Limb (tissue), 2 donors: ENCODE measurements around the gene PCDHGC3.

Experiments used
- DNase-seq, 2 donors: peaks; one replicate each; pipeline ENCODE4 v3.0.0-alpha.2; 2016; ENCODE audit errors: extremely low spot score in 2 of 2

PCDHGC3 gene

DNA sequence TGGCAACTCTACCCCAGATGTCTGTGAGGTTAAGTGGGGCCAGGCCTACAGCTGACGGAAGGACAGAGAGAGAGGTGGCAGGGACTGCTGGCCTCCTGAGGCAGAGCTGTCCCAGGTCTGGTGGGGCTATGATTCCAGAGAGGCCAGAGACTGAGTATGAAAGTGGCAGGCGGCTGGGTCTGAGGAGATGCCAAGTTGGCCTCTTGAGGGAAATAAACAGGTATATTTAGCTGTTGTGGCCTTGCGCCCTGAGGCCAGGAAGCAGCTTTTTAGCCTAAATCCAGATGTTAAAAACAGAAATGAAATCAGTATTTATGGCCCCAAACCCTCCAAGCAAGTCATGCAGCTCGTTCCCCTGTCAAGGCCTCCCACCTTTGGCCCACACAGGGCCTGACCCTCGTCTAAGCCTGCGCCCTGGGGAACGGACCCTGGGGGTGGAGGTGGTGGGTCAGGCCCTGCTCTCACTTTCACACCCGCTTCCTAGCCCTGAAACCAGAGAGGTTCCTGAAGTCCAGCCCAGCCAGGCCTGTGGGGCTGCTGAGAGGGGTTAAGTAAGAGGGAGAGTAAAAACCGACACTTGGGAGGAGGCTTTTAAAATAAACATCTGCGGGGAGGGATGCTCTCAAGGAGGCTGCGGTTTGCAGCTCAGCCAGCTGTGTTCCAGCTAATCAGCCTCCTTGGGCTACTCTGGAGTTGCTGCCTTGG is 31.8 kb downstream of the PCDHGC3 start:
- peak; percentile 55 to 70 for DNase-seq

DNA sequence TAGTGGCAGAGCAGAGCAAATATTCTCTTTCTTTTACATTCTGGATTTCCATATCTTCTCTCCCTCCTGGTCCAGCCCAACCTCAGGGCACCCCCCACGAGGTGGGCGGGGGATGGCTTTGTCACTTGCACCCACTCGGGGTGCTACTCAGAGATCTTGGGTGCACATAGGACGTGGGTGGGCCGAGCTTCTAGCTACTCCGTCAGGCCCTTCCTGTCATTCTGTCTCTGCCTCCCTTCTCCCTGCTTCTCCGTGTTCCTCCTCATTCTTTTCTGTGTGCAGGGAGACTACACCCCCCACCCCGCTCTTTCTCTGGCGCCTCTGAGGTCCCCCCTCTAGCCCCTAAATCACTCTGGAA is 32.7 kb downstream of the PCDHGC3 start:
- no peak for DNase-seq

DNA sequence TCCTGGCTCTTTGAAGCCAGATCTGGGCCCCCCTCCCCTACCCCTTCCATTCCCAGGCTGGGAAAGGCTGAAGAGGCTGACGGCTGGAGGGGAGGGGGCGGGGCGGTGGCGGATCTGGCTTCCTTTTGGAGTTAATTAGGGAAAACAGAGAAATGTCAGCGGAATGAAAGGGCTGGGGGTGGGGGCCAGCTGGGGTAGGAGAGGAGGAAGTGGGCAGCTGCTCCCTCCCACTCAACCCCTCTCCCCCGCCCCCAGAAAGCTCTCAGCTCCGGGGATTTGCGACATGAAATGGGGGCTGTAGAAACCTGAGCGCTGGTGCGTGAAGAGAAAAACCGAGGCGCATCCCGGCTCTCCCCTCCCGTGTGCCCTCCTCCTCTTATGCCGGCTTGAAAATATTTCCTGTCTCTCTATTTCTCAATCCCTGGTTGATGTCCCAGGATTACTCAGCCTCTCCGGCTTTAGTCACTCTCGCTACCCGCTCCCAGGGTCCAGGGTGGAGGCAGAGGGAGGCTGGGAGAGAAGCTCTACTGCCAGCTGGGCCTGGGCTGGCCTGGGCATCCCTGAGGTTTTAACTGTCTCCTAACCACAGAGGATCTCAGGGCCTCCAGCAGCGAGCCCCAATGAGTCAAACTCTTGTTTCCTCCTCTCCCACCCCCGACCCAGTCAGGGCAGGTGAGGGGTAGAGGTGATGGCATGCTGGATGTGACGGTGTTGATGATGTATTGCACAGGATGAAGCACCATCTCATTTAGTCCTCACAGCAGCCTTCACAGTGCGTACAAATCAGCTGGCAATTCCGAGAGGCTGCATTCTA is 33.2 kb downstream of the PCDHGC3 start:
- peak; percentile 65 to 89 for DNase-seq

- no peak for DNase-seq
Observed at GRCh38 chr5:141510160-141510559, 34.4 kb downstream of the PCDHGC3 start.

GRCh38 chr5:141510850-141511601 is 35.3 kb downstream of the PCDHGC3 start:
- no peak for DNase-seq

GRCh38 chr5:141511771-141512325 is 36.1 kb downstream of the PCDHGC3 start:
- DNase-seq, result no peak

- peak in 1 of 2 donors; percentile 87 for DNase-seq
Observed at GRCh38 chr5:141512390-141512910, 36.7 kb downstream of the PCDHGC3 start.

GRCh38 chr5:141512911-141513626 is 37.3 kb downstream of the PCDHGC3 start:
- DNase-seq, result peak in 1 of 2 donors; percentile 87

GRCh38 chr5:141513627-141514329 is 38.0 kb downstream of the PCDHGC3 start:
- DNase-seq, result peak; percentile 80 to 90

DNA sequence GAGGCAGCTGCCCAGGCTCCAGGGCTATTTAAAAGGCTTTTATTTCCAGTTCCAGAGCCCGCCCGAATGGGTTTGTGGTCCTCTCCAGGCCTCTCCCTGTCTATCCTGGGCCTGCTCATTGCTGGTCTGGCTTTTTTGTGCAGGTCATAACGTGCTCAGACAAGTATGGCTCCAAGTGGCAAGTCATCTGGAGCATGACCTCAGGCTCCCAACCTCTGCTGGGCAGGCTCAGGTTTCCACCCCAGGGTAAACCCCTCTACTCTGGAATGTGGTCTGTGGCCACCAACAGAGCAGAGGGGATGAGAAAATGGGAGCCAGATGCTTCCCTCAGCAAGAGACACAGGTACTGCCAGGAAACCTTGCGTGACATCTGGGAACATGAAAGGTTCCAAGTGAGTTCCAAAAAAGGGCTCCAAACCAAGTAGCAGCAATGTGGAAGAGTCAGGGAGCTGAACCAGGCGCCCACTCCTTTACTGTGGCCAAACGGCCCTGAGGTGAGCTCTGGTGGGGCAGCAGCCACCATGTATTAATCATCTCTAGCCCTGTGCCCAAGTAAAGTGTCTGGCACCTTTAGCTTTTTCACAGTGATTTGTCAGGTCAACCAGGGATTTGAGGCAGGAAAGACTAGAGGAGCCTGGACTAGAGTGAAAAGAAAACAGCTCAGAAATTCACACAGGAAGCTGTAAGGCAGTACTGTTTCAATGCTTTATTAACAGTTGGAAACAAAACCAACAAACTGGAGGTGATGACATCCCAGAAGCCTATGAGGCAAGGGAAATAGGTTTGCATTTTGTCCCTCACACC is 38.8 kb downstream of the PCDHGC3 start:
- no peak for DNase-seq

- DNase-seq, result no peak
Observed at GRCh38 chr5:141515141-141515540, 39.4 kb downstream of the PCDHGC3 start.

DNA sequence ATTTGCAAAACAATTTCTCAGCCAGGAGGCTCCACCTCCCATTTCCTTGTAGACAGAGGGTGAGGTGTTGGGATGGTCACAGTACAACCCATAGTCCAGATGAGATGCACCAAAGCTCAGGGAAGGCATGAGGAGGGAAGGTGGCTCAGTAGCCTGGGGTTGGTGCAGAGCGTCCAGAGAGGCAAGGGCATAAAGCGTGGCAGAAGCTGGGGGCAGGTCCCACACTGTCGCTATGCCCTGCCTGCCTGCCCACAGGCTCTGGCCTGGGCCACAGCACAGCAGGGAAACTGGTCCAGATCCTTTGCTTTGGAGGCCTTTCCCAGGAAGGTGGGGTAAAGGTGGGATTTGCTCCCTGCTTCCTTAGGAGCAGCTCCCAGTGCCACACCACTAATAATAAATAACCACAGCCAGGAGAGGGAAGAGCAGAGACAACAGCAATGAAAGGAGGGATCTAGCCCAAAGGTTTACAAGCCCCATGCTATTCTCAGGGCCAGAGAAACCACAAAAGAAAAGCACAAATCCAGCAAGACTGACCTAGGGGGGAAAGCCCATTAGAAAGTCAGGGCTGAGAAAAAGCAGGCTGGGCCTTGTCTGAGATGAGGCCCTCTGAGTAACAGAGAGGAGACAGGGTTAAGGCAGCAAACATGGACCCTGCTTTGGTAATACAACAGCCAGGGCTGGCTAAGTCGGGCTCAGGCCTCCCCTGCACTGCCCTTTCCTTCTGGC is 40.3 kb downstream of the PCDHGC3 start:
- no peak for DNase-seq

DNA sequence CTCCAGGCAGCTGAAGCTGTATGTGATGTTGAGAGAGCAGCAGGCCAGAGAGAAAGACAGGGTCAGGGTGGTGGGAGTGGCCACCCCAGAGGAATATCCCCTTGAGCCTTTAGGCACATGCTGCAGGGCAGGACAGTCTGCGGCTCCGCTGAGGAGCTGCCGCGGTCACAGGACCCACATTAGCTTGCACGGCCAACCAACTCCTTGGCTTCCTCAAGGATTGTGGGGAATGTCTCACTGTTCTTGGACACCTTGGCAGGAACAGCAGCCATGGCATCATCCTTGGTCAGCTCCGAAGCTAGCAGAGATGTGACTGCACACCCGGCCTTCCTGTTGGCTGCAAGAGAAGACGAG is 40.9 kb downstream of the PCDHGC3 start:
- DNase-seq, result no peak

DNA sequence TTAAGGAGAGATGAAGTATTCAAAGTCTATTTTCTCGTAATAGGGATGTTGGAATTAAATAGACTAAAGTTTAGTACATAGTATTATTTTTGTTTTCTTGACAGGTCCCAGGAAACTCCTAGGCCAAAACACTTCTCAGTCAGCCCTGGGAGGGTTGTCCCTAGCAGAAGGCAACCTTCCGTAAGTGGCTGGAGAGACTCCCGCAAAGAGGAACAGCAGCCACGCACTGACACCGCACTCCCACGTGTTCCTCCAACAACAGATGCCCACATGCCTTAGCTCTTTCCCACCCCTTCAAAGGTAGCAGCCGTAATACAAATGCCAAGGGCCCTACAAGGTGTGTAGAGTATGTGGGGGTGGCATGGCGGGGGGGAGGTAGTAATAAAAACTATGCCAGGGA is 41.5 kb downstream of the PCDHGC3 start:
- DNase-seq, result no peak

- no peak for DNase-seq
Observed at GRCh38 chr5:141517880-141518617, 42.3 kb downstream of the PCDHGC3 start.

DNA sequence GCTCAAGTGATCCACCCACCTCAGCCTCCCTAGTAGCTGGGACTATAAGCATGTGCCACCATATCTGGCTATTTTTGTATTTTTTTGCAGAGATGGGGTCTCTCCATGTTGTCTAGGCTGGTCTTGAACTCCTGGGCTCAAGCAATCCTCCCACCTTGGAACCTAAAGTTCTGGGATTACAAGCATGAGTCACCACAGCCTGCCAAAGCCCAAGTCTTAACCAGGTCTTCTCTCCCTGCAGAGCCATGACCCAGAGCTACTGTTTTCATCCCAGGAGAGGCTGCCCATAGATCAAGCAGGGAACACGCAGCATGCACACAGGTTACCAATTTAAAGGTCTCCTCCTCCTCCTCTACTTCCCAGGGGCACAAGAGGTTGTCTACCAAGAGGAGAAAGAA is 42.9 kb downstream of the PCDHGC3 start:
- no peak for DNase-seq

GRCh38 chr5:141519605-141520565 is 44.1 kb downstream of the PCDHGC3 start:
- DNase-seq, result no peak
